HepG2 (cell line): ENCODE data around the gene FOXA1. TPM values are rescaled to one million over a fixed set of nuclear protein-coding genes. Genes with fewer than 3 reads are reported as not detected.

Experiments
- ATF7 ChIP-seq, 2 experiments: fragments of 450-650 bp in 1 of 2; sonication (generic) in 1 of 2; formaldehyde crosslinking in 1 of 2; IDR thresholded peaks; 2 replicates each; pipeline versions ENCODE4 v1.4.0 to v1.6.1; 2016 to 2020; ENCODE audit warnings: antibody characterized with exemption in 1 of 2, mild to moderate bottlenecking in 1 of 2, missing genetic modification reagents in 1 of 2
- GATAD1 ChIP-seq: IDR thresholded peaks from 2 replicates; pipeline ENCODE4 v1.6.1; 2016; ENCODE audit warnings: missing genetic modification reagents, missing compliant biosample characterization
- KAT2B ChIP-seq: fragments of 150-350 bp; IDR thresholded peaks from 2 replicates; pipeline ENCODE4 v1.6.1; 2014; ENCODE audit warnings: low read depth, low read length, borderline replicate concordance
- POLR2A ChIP-seq, 2 experiments: IDR thresholded peaks; 2 replicates each; pipeline ENCODE4 v1.6.1; 2011; ENCODE audit warnings: low read depth in 2 of 2, low read length in 2 of 2, mild to moderate bottlenecking in 1 of 2, moderate library complexity in 1 of 2; ENCODE audit not compliant: insufficient read depth in 1 of 2
- SALL2 ChIP-seq: sonication (generic); formaldehyde crosslinking; IDR thresholded peaks from 2 replicates; pipeline ENCODE4 v1.8.1; 2023; ENCODE audit warnings: mild to moderate bottlenecking, missing genetic modification reagents, inconsistent platforms
- SIX1 ChIP-seq: sonication (generic); formaldehyde crosslinking; IDR thresholded peaks from 2 replicates; pipeline ENCODE4 v1.4.0; 2020; ENCODE audit warnings: missing genetic modification reagents, borderline replicate concordance
- TIGD3 ChIP-seq: sonication (generic); formaldehyde crosslinking; IDR thresholded peaks from 2 replicates; pipeline ENCODE4 v1.5.1; 2020; ENCODE audit warnings: mild to moderate bottlenecking, missing genetic modification reagents, borderline replicate concordance
- ZNF276 ChIP-seq: sonication (generic); formaldehyde crosslinking; IDR thresholded peaks from 2 replicates; pipeline ENCODE4 v1.4.0; 2020; ENCODE audit warnings: mild to moderate bottlenecking, low read depth, missing genetic modification reagents
- ZNF33A ChIP-seq: sonication (generic); formaldehyde crosslinking; IDR thresholded peaks from 2 replicates; pipeline ENCODE4 v1.5.1; 2020; ENCODE audit warnings: missing genetic modification reagents, mild to moderate bottlenecking, moderate library complexity, borderline replicate concordance
- ZNF562 ChIP-seq: sonication (generic); formaldehyde crosslinking; IDR thresholded peaks from 2 replicates; pipeline ENCODE4 v1.8.0; 2022; ENCODE audit warnings: missing genetic modification reagents, borderline replicate concordance
- ZNF589 ChIP-seq: sonication (generic); formaldehyde crosslinking; conservative IDR thresholded peaks from 2 replicates; pipeline ENCODE4 v1.8.0; 2022; ENCODE audit warnings: mild to moderate bottlenecking, moderate library complexity, missing genetic modification reagents
- ZNF768 ChIP-seq: sonication (generic); formaldehyde crosslinking; IDR thresholded peaks from 2 replicates; pipeline ENCODE4 v1.4.0; 2020; ENCODE audit warnings: missing genetic modification reagents
- ZNF770 ChIP-seq: sonication (generic); formaldehyde crosslinking; IDR thresholded peaks from 2 replicates; pipeline ENCODE4 v1.5.0; 2020; ENCODE audit warnings: mild to moderate bottlenecking, missing genetic modification reagents
- ZNF780A ChIP-seq: sonication (generic); formaldehyde crosslinking; IDR thresholded peaks from 2 replicates; pipeline ENCODE4 v1.8.0; 2022; ENCODE audit warnings: mild to moderate bottlenecking, missing genetic modification reagents, moderate library complexity
- ZSCAN30 ChIP-seq: sonication (generic); formaldehyde crosslinking; IDR thresholded peaks from 2 replicates; pipeline ENCODE4 v1.5.0; 2020; ENCODE audit warnings: mild to moderate bottlenecking, missing genetic modification reagents
- ZZZ3 ChIP-seq: sonication (generic); formaldehyde crosslinking; IDR thresholded peaks from 2 replicates; pipeline ENCODE4 v1.4.0; 2020; ENCODE audit warnings: missing genetic modification reagents, mild to moderate bottlenecking, borderline replicate concordance
- polyA plus RNA-seq, 8 experiments: library from polyadenylated mRNA; depleted of rRNA in 3 of 8; stranded (reverse) in 7 of 8; unstranded in 1 of 8; fragments of >200 nt; fragmentation: Illumina TruSeq in 4 of 8; extraction: Trizol in 4 of 8; gene quantifications; 2 replicates each; pipeline versions ENCODE4 v1.2.1 to v1.2.3, GENCODE V29; 2011 to 2016; ENCODE audit warnings: low read depth in 4 of 8, missing spikeins in 1 of 8, mixed read lengths in 1 of 8; ENCODE audit not compliant: insufficient read depth in 1 of 8
- total RNA-seq, 5 experiments: library from RNA; depleted of rRNA; stranded (reverse); fragments of >200 nt; fragmentation: Illumina TruSeq; extraction: Trizol; gene quantifications; 2 replicates each; pipeline ENCODE4 v1.2.3, GENCODE V29; 2016; ENCODE audit warnings: low read depth in 1 of 5
- TF ChIP-seq, protein P1 (sequence below): sonication (generic); formaldehyde crosslinking; IDR thresholded peaks from 2 replicates; pipeline ENCODE4 v1.5.1; 2020; ENCODE audit warnings: mild to moderate bottlenecking, moderate library complexity, missing genetic modification reagents

Gene FOXA1
- total and polyA plus RNA-seq, 2 of the 13 experiments (the other 11 are each of a cell fraction or from before 2014, with no cell fraction given): 43.4 to 58.6 TPM

DNA sequence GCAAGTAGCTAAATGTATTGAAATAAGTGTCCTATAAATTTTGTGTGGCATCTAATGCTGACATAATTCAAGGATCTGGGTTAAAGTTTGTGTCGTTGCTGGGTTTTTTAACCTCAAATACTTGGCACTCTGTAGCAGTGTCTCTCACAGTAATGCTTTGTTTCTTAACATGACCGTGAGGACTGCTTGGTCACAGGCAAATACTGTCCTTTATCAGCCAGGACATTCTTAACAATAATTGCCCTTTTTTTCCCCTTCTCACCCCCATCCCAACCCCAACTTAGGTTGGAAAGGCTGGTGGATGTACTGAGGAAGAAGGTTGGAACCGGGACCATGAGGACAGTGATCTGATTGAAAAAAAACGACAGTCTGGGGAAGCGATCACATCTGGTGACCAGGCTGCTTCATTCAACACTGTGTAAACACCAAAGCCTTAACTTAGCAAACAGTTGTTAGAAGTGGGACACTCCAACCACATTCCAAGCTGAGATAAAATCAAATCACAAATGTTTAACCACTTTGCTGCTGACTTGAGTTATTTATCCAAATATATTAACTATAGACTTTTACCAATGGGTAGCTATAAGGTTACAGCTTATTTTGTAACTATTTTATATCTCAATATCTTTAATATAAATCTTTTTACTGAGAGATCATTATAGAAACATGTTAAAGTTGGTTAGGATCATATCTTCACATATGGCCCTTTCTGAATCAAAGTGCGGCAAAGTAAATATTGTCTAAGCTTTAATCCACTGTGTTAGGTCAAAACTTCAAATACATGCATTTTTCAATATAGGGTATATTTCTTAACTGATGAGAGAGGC, 48.2 kb downstream of the FOXA1 start (continued):
- peak; percentile 40; the same call in 1 of the 2 replicates for TF ChIP-seq ZNF589 (CRISPR knock-in tag)
- TF ChIP-seq TIGD3 (CRISPR knock-in tag): no peak; the same call in 1 of the 2 replicates
- TF ChIP-seq ZZZ3 (CRISPR knock-in tag): no peak
- TF ChIP-seq POLR2A (IDR thresholded peaks at IDR 0.05; ENCODE audit: insufficient read depth in 1 of 2, low read depth in 2 of 2, low read length in 2 of 2): peak in 1 of 2 experiments; percentile 47; a peak in 1 of 4 replicates
- no peak for TF ChIP-seq ZNF768 (CRISPR knock-in tag)
- TF ChIP-seq SALL2 (CRISPR knock-in tag): no peak; the same call in 1 of the 2 replicates
- TF ChIP-seq ZNF780A (CRISPR knock-in tag): peak; percentile 46; the same call in 1 of the 2 replicates
- TF ChIP-seq ZNF770 (CRISPR knock-in tag): peak; percentile 54; the same call in 1 of the 2 replicates
- no peak for TF ChIP-seq ATF7 (IDR thresholded peaks at IDR 0.05)
- no peak; the same call in 1 of the 2 replicates for TF ChIP-seq ATF7 (CRISPR knock-in tag; IDR thresholded peaks at IDR 0.05)
- 0 out of 2 replicates have a peak, but pooled peaks have one; percentile 59 for TF ChIP-seq ZSCAN30 (CRISPR knock-in tag)
- TF ChIP-seq ZNF276: no peak
- no peak for TF ChIP-seq ZNF562
- TF ChIP-seq, protein P1, sequence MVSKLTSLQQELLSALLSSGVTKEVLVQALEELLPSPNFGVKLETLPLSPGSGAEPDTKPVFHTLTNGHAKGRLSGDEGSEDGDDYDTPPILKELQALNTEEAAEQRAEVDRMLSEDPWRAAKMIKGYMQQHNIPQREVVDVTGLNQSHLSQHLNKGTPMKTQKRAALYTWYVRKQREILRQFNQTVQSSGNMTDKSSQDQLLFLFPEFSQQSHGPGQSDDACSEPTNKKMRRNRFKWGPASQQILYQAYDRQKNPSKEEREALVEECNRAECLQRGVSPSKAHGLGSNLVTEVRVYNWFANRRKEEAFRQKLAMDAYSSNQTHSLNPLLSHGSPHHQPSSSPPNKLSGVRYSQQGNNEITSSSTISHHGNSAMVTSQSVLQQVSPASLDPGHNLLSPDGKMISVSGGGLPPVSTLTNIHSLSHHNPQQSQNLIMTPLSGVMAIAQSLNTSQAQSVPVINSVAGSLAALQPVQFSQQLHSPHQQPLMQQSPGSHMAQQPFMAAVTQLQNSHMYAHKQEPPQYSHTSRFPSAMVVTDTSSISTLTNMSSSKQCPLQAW: no peak
- no peak for TF ChIP-seq KAT2B
- TF ChIP-seq ZNF33A (CRISPR knock-in tag): no peak; the same call in 1 of the 2 replicates
- peak; percentile 93 for TF ChIP-seq SIX1 (CRISPR knock-in tag)
- peak; percentile 80 for TF ChIP-seq GATAD1 (CRISPR knock-in tag)
